ENCODE data around the gene ADAMTS2.

GRCh38 chr5:179122411-179123108 is 222.7 kb downstream of the ADAMTS2 start:
- TF ChIP-seq CTCF (IDR thresholded peaks at IDR 0.05) (no peak), POLR2A (IDR thresholded peaks at IDR 0.05) (no peak), EP300 (IDR thresholded peaks at IDR 0.05) (no peak), POLR2AphosphoS5 (IDR thresholded peaks at IDR 0.05) (no peak)
